ENCODE data around the gene GRIN2C.

GRIN2C gene

DNA sequence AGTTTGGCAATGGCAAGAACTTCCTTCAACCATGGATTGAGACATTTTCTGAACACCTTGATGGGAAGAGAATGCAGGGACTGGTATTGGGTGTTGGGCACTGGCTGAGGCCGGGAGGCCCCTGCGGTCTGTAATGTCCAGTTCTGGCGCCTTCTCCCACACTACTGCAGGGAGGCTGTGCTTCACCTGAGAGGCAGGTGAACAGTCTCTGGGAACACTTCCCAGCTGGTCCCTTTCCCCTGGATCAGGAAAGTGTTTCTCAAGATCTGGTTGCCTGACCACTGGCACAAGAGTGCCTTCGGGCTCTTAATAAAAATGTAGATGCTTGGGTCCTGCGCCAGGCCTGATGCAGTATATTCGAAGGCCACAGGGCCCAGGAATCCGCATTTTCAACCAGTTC, 55.0 kb downstream of the GRIN2C start:
- no peaks in the 10 kb centered on the region for H3K9me3 ChIP-seq (ENCODE audit: control insufficient read depth, insufficient read depth, low read depth, low read length)
- POLR2A ChIA-PET: no interaction called here
- peaks cover 0 to 53% of the 10 kb centered on the region in 2 experiments; a peak in 1 of 3 replicates for H3K36me3 ChIP-seq (ENCODE audit: control insufficient read depth in 2 of 2, insufficient read depth in 1 of 2, low read length in 2 of 2)
- H3K27ac ChIP-seq (ENCODE audit: extremely low read depth, low read depth, low read length): no peak overlapping the region
- H3K4me3 ChIP-seq (ENCODE audit: low read depth, low read length): no peak overlapping the region
- H3K4me1 ChIP-seq (ENCODE audit: control insufficient read depth, insufficient read depth, low read length): no peaks in the 10 kb centered on the region
- CTCF ChIA-PET: interaction anchor here (0.9 to 5.8 kb wide), 2 partner anchors 11 to 13 kb away, joined by 3 to 41 read pairs; no protein-coding TSS in a partner anchor
- TF ChIP-seq ELK4 (IDR thresholded peaks at IDR 0.05; ENCODE audit: borderline replicate concordance, low read depth, low read length) (no peak), ZNF23 (tag by site-specific recombination; IDR thresholded peaks at IDR 0.05; ENCODE audit: borderline replicate concordance) (no peak), ZNF548 (tag by site-specific recombination; IDR thresholded peaks at IDR 0.05) (no peak), ZNF626 (tag by site-specific recombination; IDR thresholded peaks at IDR 0.05) (no peak), ZNF544 (tag by site-specific recombination; IDR thresholded peaks at IDR 0.05) (no peak), ZNF24 (tag by site-specific recombination; IDR thresholded peaks at IDR 0.05) (no peak), ZNF169 (tag by site-specific recombination; IDR thresholded peaks at IDR 0.05) (no peak), ZNF776 (tag by site-specific recombination; IDR thresholded peaks at IDR 0.05; ENCODE audit: borderline replicate concordance) (no peak), ZNF639 (tag by site-specific recombination; IDR thresholded peaks at IDR 0.05) (no peak)

DNA sequence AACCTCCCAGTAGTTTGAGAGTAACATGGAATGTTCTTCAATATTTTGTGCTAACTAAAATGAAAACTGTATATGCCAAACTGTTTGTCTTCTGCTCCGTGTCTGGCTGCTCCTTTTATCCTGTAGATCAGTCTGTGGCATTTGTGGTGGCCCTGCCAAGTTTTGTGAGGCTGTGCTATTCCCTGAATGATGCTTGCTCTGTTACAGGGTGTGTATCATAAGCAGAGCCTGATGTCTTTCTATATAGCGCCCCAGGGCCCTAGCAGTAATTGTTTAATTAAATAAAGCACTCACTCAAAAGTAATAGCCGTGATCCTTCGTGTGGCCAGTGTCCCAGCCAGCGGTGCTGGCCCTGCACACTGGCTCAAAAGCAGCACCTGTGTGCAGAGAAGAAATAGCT, 55.7 kb downstream of the GRIN2C start:
- Histone ChIP-seq H3K27ac (ENCODE audit: extremely low read depth, low read depth, low read length) (no peak overlapping the region), H3K4me1 (ENCODE audit: control insufficient read depth, insufficient read depth, low read length) (no peaks in the 10 kb centered on the region), H3K4me3 (ENCODE audit: low read depth, low read length) (no peak overlapping the region), H3K9me3 (ENCODE audit: control insufficient read depth, insufficient read depth, low read depth, low read length) (no peaks in the 10 kb centered on the region), H3K36me3 (ENCODE audit: control insufficient read depth in 2 of 2, insufficient read depth in 1 of 2, low read length in 2 of 2) (peaks cover 0 to 61% of the 10 kb centered on the region in 2 experiments; a peak in 1 of 3 replicates)
- TF ChIP-seq, protein P1, sequence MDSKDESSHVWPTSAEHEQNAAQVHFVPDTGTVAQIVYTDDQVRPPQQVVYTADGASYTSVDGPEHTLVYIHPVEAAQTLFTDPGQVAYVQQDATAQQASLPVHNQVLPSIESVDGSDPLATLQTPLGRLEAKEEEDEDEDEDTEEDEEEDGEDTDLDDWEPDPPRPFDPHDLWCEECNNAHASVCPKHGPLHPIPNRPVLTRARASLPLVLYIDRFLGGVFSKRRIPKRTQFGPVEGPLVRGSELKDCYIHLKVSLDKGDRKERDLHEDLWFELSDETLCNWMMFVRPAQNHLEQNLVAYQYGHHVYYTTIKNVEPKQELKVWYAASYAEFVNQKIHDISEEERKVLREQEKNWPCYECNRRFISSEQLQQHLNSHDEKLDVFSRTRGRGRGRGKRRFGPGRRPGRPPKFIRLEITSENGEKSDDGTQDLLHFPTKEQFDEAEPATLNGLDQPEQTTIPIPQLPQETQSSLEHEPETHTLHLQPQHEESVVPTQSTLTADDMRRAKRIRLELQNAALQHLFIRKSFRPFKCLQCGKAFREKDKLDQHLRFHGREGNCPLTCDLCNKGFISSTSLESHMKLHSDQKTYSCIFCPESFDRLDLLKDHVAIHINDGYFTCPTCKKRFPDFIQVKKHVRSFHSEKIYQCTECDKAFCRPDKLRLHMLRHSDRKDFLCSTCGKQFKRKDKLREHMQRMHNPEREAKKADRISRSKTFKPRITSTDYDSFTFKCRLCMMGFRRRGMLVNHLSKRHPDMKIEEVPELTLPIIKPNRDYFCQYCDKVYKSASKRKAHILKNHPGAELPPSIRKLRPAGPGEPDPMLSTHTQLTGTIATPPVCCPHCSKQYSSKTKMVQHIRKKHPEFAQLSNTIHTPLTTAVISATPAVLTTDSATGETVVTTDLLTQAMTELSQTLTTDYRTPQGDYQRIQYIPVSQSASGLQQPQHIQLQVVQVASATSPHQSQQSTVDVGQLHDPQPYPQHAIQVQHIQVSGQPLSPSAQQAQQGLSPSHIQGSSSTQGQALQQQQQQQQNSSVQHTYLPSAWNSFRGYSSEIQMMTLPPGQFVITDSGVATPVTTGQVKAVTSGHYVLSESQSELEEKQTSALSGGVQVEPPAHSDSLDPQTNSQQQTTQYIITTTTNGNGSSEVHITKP (tag by site-specific recombination; IDR thresholded peaks at IDR 0.05): no peak
- TF ChIP-seq ZNF571 (tag by site-specific recombination; IDR thresholded peaks at IDR 0.05) (no peak), ZNF239 (tag by site-specific recombination; IDR thresholded peaks at IDR 0.05) (no peak), ZNF214 (tag by site-specific recombination; IDR thresholded peaks at IDR 0.05; ENCODE audit: borderline replicate concordance) (no peak), ZEB2 (tag by site-specific recombination; IDR thresholded peaks at IDR 0.05) (no peak), ZNF391 (tag by site-specific recombination; IDR thresholded peaks at IDR 0.05; ENCODE audit: borderline replicate concordance, low read depth) (no peak), ZNF184 (tag by site-specific recombination; IDR thresholded peaks at IDR 0.05) (no peak), HOXA7 (CRISPR knock-in tag; IDR thresholded peaks at IDR 0.05; ENCODE audit: borderline replicate concordance) (no peak), GLI4 (tag by site-specific recombination; IDR thresholded peaks at IDR 0.05) (no peak), ZNF335 (tag by site-specific recombination; conservative IDR thresholded peaks at IDR 0.05) (no peak), ZNF623 (tag by site-specific recombination; IDR thresholded peaks at IDR 0.05) (no peak), ZNF112 (tag by site-specific recombination; IDR thresholded peaks at IDR 0.05) (no peak), ZBTB10 (tag by site-specific recombination; IDR thresholded peaks at IDR 0.05) (no peak), GFI1B (tag by site-specific recombination; IDR thresholded peaks at IDR 0.05) (no peak), ZSCAN23 (tag by site-specific recombination; IDR thresholded peaks at IDR 0.05) (no peak)
- ChIA-PET CTCF (no interaction called here), POLR2A (no interaction called here)

All from HEK293 (cell line).